ENCODE measurements around the gene CABP7. TPM values are rescaled to one million over a fixed set of nuclear protein-coding genes. Genes with fewer than 3 reads are reported as not detected.
A peak's percentile ranks its signal among the peaks of the same experiment; 100 is the strongest.

The CABP7 gene
- total RNA-seq, 2 experiments from 2014 or later, result 0.09 TPM; not detected in 1

GRCh38 chr22:29706486-29706885 lies 13.3 kb upstream of the CABP7 start:
- POLR2A ChIA-PET, result no interaction called here
- ATAC-seq (ENCODE audit: low read depth), result no peak

GRCh38 chr22:29707010-29707409 lies 12.8 kb upstream of the CABP7 start:
- H3K4me3 Mint-ChIP-seq, result no peak overlapping the region
- POLR2A ChIA-PET, result no interaction called here
- H3K9me3 Mint-ChIP-seq, result no peaks in the 10 kb centered on the region
- DNase-seq, result no peak
- no peaks in the 10 kb centered on the region for H3K4me1 Mint-ChIP-seq
- peaks cover 5% of the 10 kb centered on the region for H3K27me3 Mint-ChIP-seq
- ATAC-seq (ENCODE audit: low read depth), result no peak
- no peak overlapping the region for H3K27ac Mint-ChIP-seq
- H3K36me3 Mint-ChIP-seq, result no peaks in the 10 kb centered on the region

More at GRCh38 chr22:29706486-29706885, 13.3 kb upstream of the CABP7 start:
- Mint-ChIP-seq H3K9me3 (no peaks in the 10 kb centered on the region), H3K4me3 (no peak overlapping the region), H3K4me1 (peaks cover 2% of the 10 kb centered on the region), H3K27me3 (peaks cover 6% of the 10 kb centered on the region), H3K27ac (no peak overlapping the region), H3K36me3 (no peaks in the 10 kb centered on the region)
- no peak for DNase-seq

- Mint-ChIP-seq H3K4me3 (no peak overlapping the region), H3K27me3 (peaks cover 4% of the 10 kb centered on the region), H3K4me1 (no peaks in the 10 kb centered on the region), H3K27ac (no peak overlapping the region), H3K36me3 (no peaks in the 10 kb centered on the region), H3K9me3 (no peaks in the 10 kb centered on the region)
- ATAC-seq (ENCODE audit: low read depth) (no peak), DNase-seq (no peak)
- POLR2A ChIA-PET, result no interaction called here
Observed at GRCh38 chr22:29707471-29707870, 12.3 kb upstream of the CABP7 start.

- POLR2A ChIA-PET, result no interaction called here
- H3K9me3 Mint-ChIP-seq, result no peaks in the 10 kb centered on the region
Observed at GRCh38 chr22:29710193-29710592, 9.6 kb upstream of the CABP7 start.

GRCh38 chr22:29710922-29711593 lies 8.7 kb upstream of the CABP7 start:
- Mint-ChIP-seq H3K9me3 (no peaks in the 10 kb centered on the region), H3K27me3 (peaks cover 8% of the 10 kb centered on the region), H3K4me3 (no peak overlapping the region), H3K27ac (no peak overlapping the region), H3K4me1 (no peaks in the 10 kb centered on the region), H3K36me3 (no peaks in the 10 kb centered on the region)
- POLR2A ChIA-PET, result no interaction called here
- no peak for DNase-seq
- ATAC-seq (ENCODE audit: low read depth), result no peak

More at GRCh38 chr22:29710193-29710592, 9.6 kb upstream of the CABP7 start:
- DNase-seq (no peak), ATAC-seq (ENCODE audit: low read depth) (no peak)
- no peaks in the 10 kb centered on the region for H3K36me3 Mint-ChIP-seq
- H3K4me1 Mint-ChIP-seq, result no peaks in the 10 kb centered on the region
- H3K4me3 Mint-ChIP-seq, result no peak overlapping the region
- H3K27ac Mint-ChIP-seq, result no peak overlapping the region
- peaks cover 8% of the 10 kb centered on the region for H3K27me3 Mint-ChIP-seq

GRCh38 chr22:29712119-29712518 lies 7.7 kb upstream of the CABP7 start:
- no peaks in the 10 kb centered on the region for H3K9me3 Mint-ChIP-seq

GRCh38 chr22:29713156-29713727 lies 6.6 kb upstream of the CABP7 start:
- H3K36me3 Mint-ChIP-seq, result no peaks in the 10 kb centered on the region
- peaks cover 27% of the 10 kb centered on the region for H3K27me3 Mint-ChIP-seq
- no peaks in the 10 kb centered on the region for H3K9me3 Mint-ChIP-seq
- POLR2A ChIA-PET, result no interaction called here
- H3K4me3 Mint-ChIP-seq, result no peak overlapping the region
- ATAC-seq (ENCODE audit: low read depth) (no peak), DNase-seq (no peak)
- H3K27ac Mint-ChIP-seq, result no peak overlapping the region
- H3K4me1 Mint-ChIP-seq, result no peaks in the 10 kb centered on the region

More at GRCh38 chr22:29712119-29712518, 7.7 kb upstream of the CABP7 start:
- no peak for DNase-seq
- Mint-ChIP-seq H3K27me3 (peaks cover 16% of the 10 kb centered on the region), H3K36me3 (no peaks in the 10 kb centered on the region), H3K27ac (no peak overlapping the region), H3K4me1 (no peaks in the 10 kb centered on the region), H3K4me3 (no peak overlapping the region)
- no peak for ATAC-seq (ENCODE audit: low read depth)
- POLR2A ChIA-PET, result no interaction called here

- H3K9me3 Mint-ChIP-seq, result no peaks in the 10 kb centered on the region
- no peak overlapping the region for H3K27ac Mint-ChIP-seq
- POLR2A ChIA-PET, result no interaction called here
- no peak overlapping the region for H3K4me3 Mint-ChIP-seq
- DNase-seq (no peak), ATAC-seq (ENCODE audit: low read depth) (no peak)
- no peaks in the 10 kb centered on the region for H3K36me3 Mint-ChIP-seq
- H3K4me1 Mint-ChIP-seq, result no peaks in the 10 kb centered on the region
- peaks cover 40% of the 10 kb centered on the region for H3K27me3 Mint-ChIP-seq
Observed at GRCh38 chr22:29715240-29715639, 4.6 kb upstream of the CABP7 start.

GRCh38 chr22:29715705-29716104 lies 4.1 kb upstream of the CABP7 start:
- no peak for ATAC-seq (ENCODE audit: low read depth)
- H3K27ac Mint-ChIP-seq, result no peak overlapping the region
- DNase-seq, result no peak
- H3K27me3 Mint-ChIP-seq, result peaks cover 40% of the 10 kb centered on the region
- H3K4me1 Mint-ChIP-seq, result no peaks in the 10 kb centered on the region
- no peaks in the 10 kb centered on the region for H3K36me3 Mint-ChIP-seq
- POLR2A ChIA-PET, result interaction anchor here (0.6 kb wide), 1 partner anchor 17 kb away, joined by 6 read pairs; no protein-coding TSS in a partner anchor
- H3K4me3 Mint-ChIP-seq, result no peak overlapping the region
- H3K9me3 Mint-ChIP-seq, result no peaks in the 10 kb centered on the region

- no peaks in the 10 kb centered on the region for H3K9me3 Mint-ChIP-seq
- H3K36me3 Mint-ChIP-seq, result no peaks in the 10 kb centered on the region
- H3K4me1 Mint-ChIP-seq, result no peaks in the 10 kb centered on the region
- H3K27ac Mint-ChIP-seq, result no peak overlapping the region
- POLR2A ChIA-PET, result no interaction called here
- H3K4me3 Mint-ChIP-seq, result no peak overlapping the region
- H3K27me3 Mint-ChIP-seq, result peaks cover 46% of the 10 kb centered on the region
- ATAC-seq (ENCODE audit: low read depth) (peak; percentile 62), DNase-seq (peak; percentile 58)
Observed at GRCh38 chr22:29716814-29717545, 2.8 kb upstream of the CABP7 start.

- DNase-seq (no peak), ATAC-seq (ENCODE audit: low read depth) (no peak)
- POLR2A ChIA-PET, result no interaction called here
- no peaks in the 10 kb centered on the region for H3K4me1 Mint-ChIP-seq
- no peaks in the 10 kb centered on the region for H3K9me3 Mint-ChIP-seq
- H3K27ac Mint-ChIP-seq, result no peak overlapping the region
- no peak overlapping the region for H3K4me3 Mint-ChIP-seq
- no peaks in the 10 kb centered on the region for H3K36me3 Mint-ChIP-seq
- H3K27me3 Mint-ChIP-seq, result peaks cover 48% of the 10 kb centered on the region
Observed at GRCh38 chr22:29717789-29718188, 2.0 kb upstream of the CABP7 start.

- POLR2A ChIA-PET, result interaction anchor here (0.5 kb wide), 1 partner anchor 675 kb away, joined by 3 read pairs; no protein-coding TSS in a partner anchor
- H3K4me3 Mint-ChIP-seq, result peak overlapping the region; percentile 45
- no peak for ATAC-seq (ENCODE audit: low read depth)
Observed at GRCh38 chr22:29718949-29719898, 579 bp upstream of the CABP7 start.

GRCh38 chr22:29720811-29721323 lies 1.1 kb downstream of the CABP7 start:
- Mint-ChIP-seq H3K4me1 (no peaks in the 10 kb centered on the region), H3K9me3 (no peaks in the 10 kb centered on the region), H3K27ac (no peak overlapping the region), H3K36me3 (no peaks in the 10 kb centered on the region), H3K4me3 (no peak overlapping the region), H3K27me3 (peaks cover 47% of the 10 kb centered on the region)
- POLR2A ChIA-PET, result no interaction called here
- DNase-seq (no peak), ATAC-seq (ENCODE audit: low read depth) (no peak)

More at GRCh38 chr22:29718949-29719898, 579 bp upstream of the CABP7 start:
- H3K36me3 Mint-ChIP-seq, result no peaks in the 10 kb centered on the region
- no peaks in the 10 kb centered on the region for H3K9me3 Mint-ChIP-seq
- H3K27me3 Mint-ChIP-seq, result peaks cover 47% of the 10 kb centered on the region
- no peak for DNase-seq
- no peak overlapping the region for H3K27ac Mint-ChIP-seq
- no peaks in the 10 kb centered on the region for H3K4me1 Mint-ChIP-seq
